Measurements from ENCODE around the gene CD300LB. TPM values are rescaled to one million over a fixed set of nuclear protein-coding genes. Genes with fewer than 3 reads are reported as not detected.
"Not testable (repeated sequence)": the region's sequence is repeated elsewhere in the genome, so short reads cannot be mapped to it uniquely, and the experiment has no call there.

The CD300LB gene
- total RNA-seq (1 to 10 TPM in 1 of 4 donors, under 1 TPM in 2, not detected in 1; 0.33 to 1.1 (median 0.55) TPM), polyA plus RNA-seq (under 1 TPM; 0.38 to 0.60 (median 0.46) TPM)

- H3K36me3 ChIP-seq, result no peaks in the 10 kb centered on the region
- TF ChIP-seq POLR2A (IDR thresholded peaks at IDR 0.05), result no peak
- no peak for TF ChIP-seq CTCF (IDR thresholded peaks at IDR 0.05)
- no peak for TF ChIP-seq EP300 (IDR thresholded peaks at IDR 0.05)
- TF ChIP-seq POLR2AphosphoS5 (IDR thresholded peaks at IDR 0.05), result no peak
- H3K4me3 ChIP-seq, result no peak within 1 kb of the TSS
- H3K27ac ChIP-seq, result peak within 1 kb of the TSS in 1 of 4 donors; percentile 7
- WGBS, 2 donors, result 48 to 66% methylated on average over 10 of the region's 10 CpGs
- no peaks in the 10 kb centered on the region for H3K4me1 ChIP-seq
- peaks cover 0 to 2% (median 0%) of the 10 kb centered on the region in 3 donors for H3K27me3 ChIP-seq
- H3K9me3 ChIP-seq, result peaks cover 0 to 7% (median 0%) of the 10 kb centered on the region in 4 donors
- intact Hi-C loops (cut with DNase I), result no loop called here
- peak; percentile 58 for DNase-seq
Observed at GRCh38 chr17:74531231-74531761, at the start of gene CD300LB. TSS of gene CD300LB (minus strand) at chr17:74531475. CDS start at chr17:74531350, 125 bp downstream.

- H3K4me3 ChIP-seq, result no peak overlapping the region
- peaks cover 0 to 3% (median 0%) of the 10 kb centered on the region in 3 donors for H3K27me3 ChIP-seq
- no peak overlapping the region for H3K27ac ChIP-seq
- H3K9me3 ChIP-seq, result no peaks in the 10 kb centered on the region
- intact Hi-C loops (cut with DNase I), result no loop called here
- no peak for TF ChIP-seq POLR2AphosphoS5 (IDR thresholded peaks at IDR 0.05)
- no peak for TF ChIP-seq EP300 (IDR thresholded peaks at IDR 0.05)
- TF ChIP-seq CTCF (IDR thresholded peaks at IDR 0.05), result no peak
- no peak for TF ChIP-seq POLR2A (IDR thresholded peaks at IDR 0.05)
- WGBS, 2 donors, result 59 to 77% methylated on average over 7 of the region's 7 CpGs
- H3K4me1 ChIP-seq, result no peaks in the 10 kb centered on the region
- DNase-seq, result no peak
- no peaks in the 10 kb centered on the region for H3K36me3 ChIP-seq
Observed at GRCh38 chr17:74579900-74580299, 48.6 kb upstream of the CD300LB start.

- no peak for DNase-seq
- H3K27me3 ChIP-seq, result peaks cover 0 to 3% (median 0%) of the 10 kb centered on the region in 3 donors
- no peaks in the 10 kb centered on the region for H3K9me3 ChIP-seq
- no peaks in the 10 kb centered on the region for H3K36me3 ChIP-seq
- intact Hi-C loops (cut with DNase I), result no loop called here
- TF ChIP-seq POLR2A (IDR thresholded peaks at IDR 0.05) (no peak), EP300 (IDR thresholded peaks at IDR 0.05) (no peak), POLR2AphosphoS5 (IDR thresholded peaks at IDR 0.05) (no peak), CTCF (IDR thresholded peaks at IDR 0.05) (no peak)
- H3K27ac ChIP-seq, result no peak overlapping the region
- no peak overlapping the region for H3K4me3 ChIP-seq
- WGBS, 2 donors, result 80 to 89% methylated on average over 9 of the region's 9 CpGs
- no peaks in the 10 kb centered on the region for H3K4me1 ChIP-seq
Observed at GRCh38 chr17:74578979-74579378, 47.7 kb upstream of the CD300LB start.

- H3K36me3 ChIP-seq, result no peaks in the 10 kb centered on the region
- TF ChIP-seq CTCF (IDR thresholded peaks at IDR 0.05), result no peak
- no peaks in the 10 kb centered on the region for H3K9me3 ChIP-seq
- H3K4me1 ChIP-seq, result no peaks in the 10 kb centered on the region
- peaks cover 0 to 3% (median 0%) of the 10 kb centered on the region in 3 donors for H3K27me3 ChIP-seq
- WGBS, 2 donors, result 11 to 59% methylated on average over 5 of the region's 5 CpGs
- no peak for DNase-seq
- intact Hi-C loops (cut with DNase I), result no loop called here
- H3K4me3 ChIP-seq, result no peak overlapping the region
- no peak overlapping the region for H3K27ac ChIP-seq
Observed at GRCh38 chr17:74574489-74575142, 43.3 kb upstream of the CD300LB start.

GRCh38 chr17:74573635-74574034, 42.4 kb upstream of the CD300LB start:
- H3K4me3 ChIP-seq; H3K27me3 ChIP-seq; H3K9me3 ChIP-seq; H3K27ac ChIP-seq; H3K4me1 ChIP-seq; intact Hi-C loops (cut with DNase I); H3K36me3 ChIP-seq; DNase-seq: not testable (repeated sequence)

All from sigmoid colon (tissue), 7 donors.